ENCODE measurements around the gene MPRIP.

The MPRIP gene

DNA sequence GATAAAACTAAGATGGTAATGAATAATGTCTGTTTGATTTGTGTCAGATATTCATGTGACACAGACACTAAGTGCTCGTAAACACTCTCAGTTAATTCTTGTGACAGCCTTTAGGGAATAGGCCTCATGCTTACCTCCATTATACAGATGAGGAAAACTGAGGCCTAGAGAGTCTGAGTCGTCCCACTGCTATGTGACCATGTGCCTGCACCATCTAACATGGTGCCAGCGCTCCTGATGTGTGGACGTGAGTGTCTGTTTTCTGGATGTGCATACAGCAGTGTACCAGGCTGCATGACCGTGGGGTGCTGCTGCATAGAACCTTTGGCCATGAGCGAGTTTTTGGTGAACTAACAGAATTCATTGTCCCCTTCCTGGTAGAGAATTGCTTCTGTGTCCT is 61.8 kb downstream of the MPRIP start:
- no peaks in the 10 kb centered on the region for H3K9me3 Mint-ChIP-seq
- H3K4me1 Mint-ChIP-seq (ENCODE audit: low read depth) = peaks cover 33% of the 10 kb centered on the region
- no peaks in the 10 kb centered on the region for H3K27me3 Mint-ChIP-seq
- no peaks in the 10 kb centered on the region for H3K36me3 Mint-ChIP-seq (ENCODE audit: low read depth)
- H3K4me3 Mint-ChIP-seq = no peak overlapping the region
- no peak overlapping the region for H3K27ac Mint-ChIP-seq

- Mint-ChIP-seq H3K4me1 (ENCODE audit: low read depth) (peaks cover 37% of the 10 kb centered on the region), H3K36me3 (ENCODE audit: low read depth) (no peaks in the 10 kb centered on the region), H3K9me3 (no peaks in the 10 kb centered on the region), H3K27me3 (no peaks in the 10 kb centered on the region), H3K4me3 (no peak overlapping the region), H3K27ac (peak overlapping the region; percentile 31)
Observed at GRCh38 chr17:17104494-17104893, 62.2 kb downstream of the MPRIP start.

GRCh38 chr17:17105976-17106375 is 63.7 kb downstream of the MPRIP start:
- Mint-ChIP-seq H3K36me3 (ENCODE audit: low read depth) (no peaks in the 10 kb centered on the region), H3K4me1 (ENCODE audit: low read depth) (peaks cover 52% of the 10 kb centered on the region), H3K4me3 (no peak overlapping the region), H3K27me3 (no peaks in the 10 kb centered on the region), H3K27ac (no peak overlapping the region), H3K9me3 (no peaks in the 10 kb centered on the region)

DNA sequence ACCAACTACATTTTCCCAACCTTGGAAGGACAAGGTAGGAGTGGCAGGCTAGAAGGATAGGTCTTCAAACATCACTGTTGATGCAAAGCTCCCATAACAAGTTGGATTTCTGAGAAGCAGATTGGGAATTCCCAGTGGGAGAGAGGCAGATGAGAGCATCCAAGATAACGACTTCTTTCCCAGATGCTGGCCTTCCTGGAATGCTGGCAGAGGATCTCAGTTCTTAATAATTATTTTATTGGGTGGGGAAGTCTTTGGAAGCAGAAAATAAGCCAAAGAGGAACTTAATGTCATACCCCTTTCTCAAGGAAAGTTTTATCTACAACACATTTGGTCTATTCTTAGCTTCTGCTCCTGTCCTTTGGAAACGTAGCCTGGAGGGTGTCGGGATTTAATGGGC is 64.5 kb downstream of the MPRIP start:
- Mint-ChIP-seq H3K4me3 (no peak overlapping the region), H3K27ac (peak overlapping the region; percentile 26), H3K36me3 (ENCODE audit: low read depth) (no peaks in the 10 kb centered on the region), H3K9me3 (no peaks in the 10 kb centered on the region), H3K27me3 (no peaks in the 10 kb centered on the region), H3K4me1 (ENCODE audit: low read depth) (peaks cover 55% of the 10 kb centered on the region)

GRCh38 chr17:17107281-17107680 is 65.0 kb downstream of the MPRIP start:
- H3K4me1 Mint-ChIP-seq (ENCODE audit: low read depth) = peaks cover 55% of the 10 kb centered on the region
- no peak overlapping the region for H3K27ac Mint-ChIP-seq

GRCh38 chr17:17107891-17108431 is 65.7 kb downstream of the MPRIP start:
- Mint-ChIP-seq H3K9me3 (no peaks in the 10 kb centered on the region), H3K4me3 (no peak overlapping the region), H3K36me3 (ENCODE audit: low read depth) (no peaks in the 10 kb centered on the region), H3K27ac (peak overlapping the region; percentile 33), H3K27me3 (no peaks in the 10 kb centered on the region), H3K4me1 (ENCODE audit: low read depth) (peaks cover 55% of the 10 kb centered on the region)

More at GRCh38 chr17:17107281-17107680, 65.0 kb downstream of the MPRIP start:
- H3K27me3 Mint-ChIP-seq = no peaks in the 10 kb centered on the region
- H3K9me3 Mint-ChIP-seq = no peaks in the 10 kb centered on the region
- H3K4me3 Mint-ChIP-seq = no peak overlapping the region
- no peaks in the 10 kb centered on the region for H3K36me3 Mint-ChIP-seq (ENCODE audit: low read depth)

DNA sequence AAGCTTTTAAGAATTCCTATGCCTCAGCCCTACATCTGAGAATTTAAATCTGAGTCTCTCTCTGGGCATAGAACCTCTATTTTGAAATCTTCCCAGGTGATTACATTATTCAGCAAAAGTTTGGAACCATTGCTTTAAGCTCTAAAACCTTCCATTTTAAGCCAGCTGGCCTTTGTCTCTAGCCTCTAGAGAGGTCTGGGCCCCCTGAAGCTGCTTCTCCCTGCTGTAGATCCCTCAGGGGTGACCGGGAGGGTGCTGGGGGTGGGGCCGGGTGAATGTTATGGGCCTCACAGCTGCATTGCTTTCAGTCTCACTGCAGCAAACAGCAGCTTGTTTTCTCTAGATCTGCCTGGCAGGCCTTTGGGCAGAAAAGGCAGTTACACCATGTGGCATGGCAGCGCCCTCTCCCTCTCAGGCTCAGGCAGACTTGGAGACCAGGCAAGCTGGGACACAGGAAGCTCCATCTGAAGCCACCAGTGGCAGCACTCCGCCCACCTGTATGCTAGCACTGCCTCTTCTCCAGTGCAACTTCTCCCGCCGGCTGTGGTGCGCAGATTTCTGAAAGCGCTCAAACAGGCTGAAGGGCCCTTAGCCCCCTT is 66.3 kb downstream of the MPRIP start:
- H3K36me3 Mint-ChIP-seq (ENCODE audit: low read depth) = no peaks in the 10 kb centered on the region
- no peaks in the 10 kb centered on the region for H3K27me3 Mint-ChIP-seq
- no peaks in the 10 kb centered on the region for H3K9me3 Mint-ChIP-seq
- H3K4me1 Mint-ChIP-seq (ENCODE audit: low read depth) = peaks cover 59% of the 10 kb centered on the region
- no peak overlapping the region for H3K4me3 Mint-ChIP-seq
- H3K27ac Mint-ChIP-seq = peak overlapping the region; percentile 64

DNA sequence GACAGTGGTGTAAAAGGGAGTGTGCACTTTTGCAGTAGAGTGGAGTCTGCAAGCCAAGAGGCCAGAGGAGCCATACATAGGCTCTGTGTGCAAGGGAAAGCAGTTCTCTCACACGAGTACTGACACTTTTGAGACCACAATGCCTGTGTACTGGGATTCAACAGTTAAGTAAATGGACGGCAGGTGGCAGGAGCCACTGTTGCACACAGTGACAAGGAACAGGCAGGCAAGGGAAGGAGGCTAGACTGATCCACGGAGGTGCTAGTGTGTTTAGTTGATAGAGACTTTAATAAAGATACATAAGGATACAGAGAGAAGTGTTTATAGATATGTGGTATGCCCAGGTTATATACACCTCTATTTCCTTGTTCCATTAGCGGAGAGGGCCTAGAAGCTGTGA is 67.0 kb downstream of the MPRIP start:
- H3K27me3 Mint-ChIP-seq = no peaks in the 10 kb centered on the region
- peak overlapping the region; percentile 64 for H3K27ac Mint-ChIP-seq
- no peaks in the 10 kb centered on the region for H3K9me3 Mint-ChIP-seq
- peaks cover 64% of the 10 kb centered on the region for H3K4me1 Mint-ChIP-seq (ENCODE audit: low read depth)
- H3K36me3 Mint-ChIP-seq (ENCODE audit: low read depth) = no peaks in the 10 kb centered on the region
- H3K4me3 Mint-ChIP-seq = no peak overlapping the region

DNA sequence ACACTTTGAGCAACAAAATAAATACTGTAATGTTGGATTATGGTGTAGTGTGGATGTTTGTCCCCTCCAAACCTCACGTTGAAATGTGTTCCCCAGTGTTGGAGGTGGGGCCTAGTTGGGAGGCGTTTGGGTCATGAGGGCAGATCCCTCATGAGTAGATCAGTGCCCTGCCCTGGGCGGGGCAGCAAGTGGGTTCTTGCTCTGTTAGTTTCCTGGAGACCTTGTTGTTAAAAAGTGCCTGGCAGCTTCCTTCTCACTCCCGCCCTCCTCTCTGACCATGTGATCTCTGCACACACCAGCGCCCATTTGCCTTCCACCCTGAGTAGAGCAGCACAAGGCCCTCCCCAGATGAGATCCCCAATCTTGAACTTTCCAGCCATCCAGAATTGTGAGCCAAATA is 67.7 kb downstream of the MPRIP start:
- Mint-ChIP-seq H3K9me3 (no peaks in the 10 kb centered on the region), H3K4me3 (no peak overlapping the region), H3K36me3 (ENCODE audit: low read depth) (no peaks in the 10 kb centered on the region), H3K27ac (peak overlapping the region; percentile 38), H3K27me3 (no peaks in the 10 kb centered on the region), H3K4me1 (ENCODE audit: low read depth) (peaks cover 66% of the 10 kb centered on the region)

GRCh38 chr17:17110520-17110919 is 68.3 kb downstream of the MPRIP start:
- peaks cover 71% of the 10 kb centered on the region for H3K4me1 Mint-ChIP-seq (ENCODE audit: low read depth)

GRCh38 chr17:17111401-17112393 is 69.4 kb downstream of the MPRIP start:
- Mint-ChIP-seq H3K4me1 (ENCODE audit: low read depth) (peaks cover 77% of the 10 kb centered on the region), H3K4me3 (no peak overlapping the region), H3K27ac (no peak overlapping the region), H3K27me3 (no peaks in the 10 kb centered on the region), H3K9me3 (no peaks in the 10 kb centered on the region), H3K36me3 (ENCODE audit: low read depth) (no peaks in the 10 kb centered on the region)

More at GRCh38 chr17:17110520-17110919, 68.3 kb downstream of the MPRIP start:
- Mint-ChIP-seq H3K36me3 (ENCODE audit: low read depth) (no peaks in the 10 kb centered on the region), H3K27me3 (no peaks in the 10 kb centered on the region), H3K27ac (no peak overlapping the region), H3K4me3 (no peak overlapping the region), H3K9me3 (no peaks in the 10 kb centered on the region)

DNA sequence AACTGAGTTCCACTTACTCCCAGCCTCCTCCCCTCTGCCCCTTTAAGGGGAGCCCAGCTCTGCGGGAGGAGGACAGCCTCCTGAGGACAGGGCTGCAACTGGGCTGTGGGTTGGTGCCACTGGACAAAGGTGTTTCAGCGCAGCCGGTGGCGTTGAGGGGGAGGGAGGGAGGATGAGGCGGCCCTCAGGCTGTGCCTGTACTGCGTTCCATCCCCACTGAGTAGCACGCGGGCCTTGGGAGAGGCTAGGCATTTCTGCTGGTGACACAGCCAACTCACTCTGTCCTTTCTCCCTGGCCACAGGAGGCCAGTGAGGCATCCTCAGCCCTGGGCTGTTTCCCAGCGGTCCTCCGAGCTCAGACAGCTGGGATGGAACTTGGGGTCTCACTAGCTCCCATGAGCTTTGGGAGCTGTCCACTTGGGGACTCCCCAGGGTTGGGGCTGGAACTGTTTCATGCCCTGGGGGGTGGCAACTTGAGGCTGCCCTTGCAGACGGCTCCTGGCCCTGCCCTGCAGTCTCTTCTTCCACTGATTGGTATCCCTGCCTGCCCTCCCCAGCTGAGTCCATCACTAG is 70.5 kb downstream of the MPRIP start:
- Mint-ChIP-seq H3K27ac (no peak overlapping the region), H3K27me3 (no peaks in the 10 kb centered on the region), H3K9me3 (no peaks in the 10 kb centered on the region), H3K4me3 (no peak overlapping the region), H3K36me3 (ENCODE audit: low read depth) (no peaks in the 10 kb centered on the region), H3K4me1 (ENCODE audit: low read depth) (peaks cover 74% of the 10 kb centered on the region)

DNA sequence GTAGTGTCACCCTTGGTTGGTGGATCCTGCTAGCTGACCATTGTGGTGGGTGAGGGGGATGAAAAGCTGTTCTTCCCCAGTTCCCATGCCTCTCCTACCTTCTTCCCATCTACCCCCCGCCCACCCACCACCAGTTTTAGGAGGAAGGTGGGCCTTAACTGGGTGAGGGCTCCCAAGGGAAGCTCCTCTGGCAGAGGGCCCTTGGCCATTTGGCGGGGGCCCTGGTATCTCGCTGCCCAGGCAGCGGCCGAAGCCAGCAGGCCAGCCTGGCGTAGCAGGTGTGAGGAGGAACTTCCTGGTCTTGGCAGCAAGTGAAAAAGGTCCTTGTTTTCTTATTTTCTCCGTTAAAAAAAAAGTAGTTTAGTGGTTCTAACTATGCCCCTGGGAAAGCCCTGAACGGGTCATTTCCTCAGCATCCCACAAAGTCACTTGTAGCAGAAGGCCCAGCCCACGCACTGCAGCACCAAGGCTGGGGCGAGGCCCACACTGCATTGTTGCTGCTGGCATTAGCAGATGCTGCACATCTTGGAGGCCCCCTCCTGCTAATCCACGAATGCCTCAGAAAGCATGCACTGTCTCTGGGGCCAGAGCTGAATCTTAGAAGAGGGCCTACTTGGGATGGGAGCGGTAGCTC is 72.5 kb downstream of the MPRIP start:
- Mint-ChIP-seq H3K36me3 (ENCODE audit: low read depth) (no peaks in the 10 kb centered on the region), H3K27ac (peak overlapping the region; percentile 55), H3K9me3 (no peaks in the 10 kb centered on the region), H3K4me3 (no peak overlapping the region), H3K27me3 (no peaks in the 10 kb centered on the region), H3K4me1 (ENCODE audit: low read depth) (peaks cover 74% of the 10 kb centered on the region)

- Mint-ChIP-seq H3K27me3 (no peaks in the 10 kb centered on the region), H3K4me3 (no peak overlapping the region), H3K27ac (no peak overlapping the region), H3K4me1 (ENCODE audit: low read depth) (peaks cover 73% of the 10 kb centered on the region), H3K36me3 (ENCODE audit: low read depth) (no peaks in the 10 kb centered on the region), H3K9me3 (no peaks in the 10 kb centered on the region)
Observed at GRCh38 chr17:17115620-17116019, 73.4 kb downstream of the MPRIP start.
